Amniotic stem cell (primary cell): ENCODE data around the gene BACH2.

Source experiments
- DNase-seq: peaks from one replicate; lab custom pipeline; 2025; lab: John Stamatoyannopoulos, UW

Gene BACH2

GRCh38 chr6:90096818-90097217 is 199.8 kb downstream of the BACH2 start:
- DNase-seq, result no peak

- DNase-seq, result no peak
Observed at GRCh38 chr6:90095788-90096187, 200.9 kb downstream of the BACH2 start.

DNA sequence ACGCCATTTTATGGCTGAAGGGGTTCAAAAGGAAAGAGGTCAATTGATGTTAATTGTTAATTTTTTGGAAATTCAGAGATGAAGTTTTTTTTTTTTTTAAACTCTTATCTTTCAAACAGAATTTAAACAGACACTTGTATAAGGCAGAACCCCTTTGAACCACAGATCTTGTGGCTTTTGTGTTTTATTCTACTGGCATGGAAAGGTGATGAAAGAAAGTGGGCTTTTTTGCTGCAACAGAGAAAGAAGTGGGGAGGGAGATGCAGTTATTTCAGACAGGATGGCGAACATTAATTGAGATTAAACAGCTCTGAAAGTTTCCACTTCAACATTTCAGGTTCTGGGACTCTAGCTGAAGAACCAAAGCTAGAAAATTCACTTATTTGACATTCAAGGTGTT is 201.5 kb downstream of the BACH2 start:
- DNase-seq, result no peak

DNA sequence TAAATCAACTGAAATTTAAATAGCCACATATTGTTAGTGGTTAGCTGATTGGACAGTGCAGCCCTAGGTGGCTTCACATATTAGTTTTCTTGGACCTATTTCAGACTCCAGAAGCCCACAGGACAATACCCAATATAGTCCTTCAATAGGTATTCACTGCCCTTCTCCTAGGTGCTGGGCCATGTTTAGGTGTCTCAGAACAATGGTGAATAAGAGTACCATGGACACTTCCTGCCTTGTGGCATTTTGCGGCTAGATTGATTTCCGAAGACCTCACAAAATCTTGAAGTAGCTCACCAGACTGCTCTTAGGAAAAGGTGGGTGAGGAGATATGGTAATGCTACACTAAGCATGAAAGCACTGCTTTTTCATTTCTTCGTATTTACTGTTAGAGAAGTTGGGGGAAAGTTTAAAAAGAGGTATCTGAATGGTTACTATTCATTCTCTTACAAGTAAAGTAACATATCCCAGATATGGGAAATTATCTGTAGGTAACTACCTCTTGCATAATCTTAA is 203.0 kb downstream of the BACH2 start:
- no peak for DNase-seq

GRCh38 chr6:90090866-90091265 is 205.8 kb downstream of the BACH2 start:
- DNase-seq, result no peak

DNA sequence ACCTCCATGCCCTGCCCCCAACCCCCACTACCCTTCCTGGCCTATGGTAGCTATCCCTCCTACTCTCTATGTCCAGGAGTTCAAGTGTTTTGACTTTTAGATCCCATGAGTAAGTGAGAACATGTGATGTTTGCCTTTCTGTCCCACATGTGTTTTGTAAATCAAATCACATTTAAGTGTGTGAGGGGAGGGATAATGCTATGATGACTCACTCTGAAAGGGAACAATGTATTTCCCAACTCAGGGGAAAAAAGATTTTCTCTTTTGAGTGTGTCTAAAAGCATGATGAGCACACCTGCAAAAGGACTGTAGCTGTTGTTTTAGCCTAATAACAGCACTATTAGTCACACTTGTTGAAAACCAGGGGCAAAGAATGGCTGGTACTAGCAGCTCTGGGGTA is 208.6 kb downstream of the BACH2 start:
- DNase-seq, result no peak

DNA sequence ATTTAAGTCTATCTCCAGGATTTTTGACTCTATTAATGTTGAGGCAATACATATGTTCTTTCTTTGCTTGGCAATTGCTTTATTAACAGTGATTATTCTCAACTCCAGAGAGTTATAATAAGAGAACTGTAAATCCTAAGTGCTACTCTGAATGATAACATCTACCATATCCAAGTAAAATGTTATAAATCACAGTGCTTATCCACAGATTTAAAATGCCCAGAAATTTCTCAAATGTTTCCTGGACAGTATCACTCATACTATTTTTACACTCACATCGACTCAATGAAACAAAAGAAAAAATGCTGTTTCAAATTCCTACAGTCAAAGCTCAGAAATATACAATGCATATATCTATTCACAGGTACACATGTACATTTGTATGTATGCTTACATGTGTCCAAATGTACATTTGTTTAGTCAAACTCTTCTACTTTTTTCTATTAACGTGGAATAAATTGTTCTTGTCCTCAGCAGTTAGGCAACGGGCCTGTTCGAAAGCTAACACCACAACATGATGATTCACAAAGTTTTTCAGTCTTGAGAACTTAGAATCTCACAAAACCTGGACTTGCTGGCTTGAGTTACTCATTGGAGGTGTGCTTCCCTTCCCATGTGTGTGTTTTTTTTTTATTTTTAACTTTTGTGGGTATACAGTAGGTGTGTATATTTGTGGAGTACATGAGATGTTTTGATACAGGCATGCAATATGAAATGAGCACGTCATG is 209.4 kb downstream of the BACH2 start:
- no peak for DNase-seq

GRCh38 chr6:90086517-90086916 is 210.1 kb downstream of the BACH2 start:
- DNase-seq, result no peak

GRCh38 chr6:90083891-90084290 is 212.8 kb downstream of the BACH2 start:
- no peak for DNase-seq

DNA sequence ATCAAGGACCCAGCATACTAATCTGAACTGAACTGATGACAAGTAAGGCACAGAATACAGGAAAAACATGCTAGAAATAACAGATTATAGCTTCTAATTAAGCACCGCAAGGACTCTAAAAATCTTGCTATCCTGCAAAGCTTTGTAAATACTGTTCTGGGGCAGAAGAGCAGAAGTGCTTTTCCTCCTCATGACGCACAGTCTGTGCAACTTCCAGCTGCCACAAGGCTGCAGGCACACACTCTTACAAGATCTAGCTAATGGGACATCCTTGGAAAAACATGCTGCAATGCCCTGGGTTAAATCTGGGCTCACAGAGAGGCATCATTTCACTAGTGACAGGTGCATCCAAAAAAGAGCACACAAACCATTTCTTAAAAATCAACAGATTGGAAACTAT is 213.8 kb downstream of the BACH2 start:
- DNase-seq, result no peak

- DNase-seq, result no peak
Observed at GRCh38 chr6:90080876-90081481, 215.7 kb downstream of the BACH2 start.

GRCh38 chr6:90079560-90080490 is 216.8 kb downstream of the BACH2 start:
- DNase-seq, result no peak

- DNase-seq, result no peak
Observed at GRCh38 chr6:90078513-90079289, 217.9 kb downstream of the BACH2 start.

DNA sequence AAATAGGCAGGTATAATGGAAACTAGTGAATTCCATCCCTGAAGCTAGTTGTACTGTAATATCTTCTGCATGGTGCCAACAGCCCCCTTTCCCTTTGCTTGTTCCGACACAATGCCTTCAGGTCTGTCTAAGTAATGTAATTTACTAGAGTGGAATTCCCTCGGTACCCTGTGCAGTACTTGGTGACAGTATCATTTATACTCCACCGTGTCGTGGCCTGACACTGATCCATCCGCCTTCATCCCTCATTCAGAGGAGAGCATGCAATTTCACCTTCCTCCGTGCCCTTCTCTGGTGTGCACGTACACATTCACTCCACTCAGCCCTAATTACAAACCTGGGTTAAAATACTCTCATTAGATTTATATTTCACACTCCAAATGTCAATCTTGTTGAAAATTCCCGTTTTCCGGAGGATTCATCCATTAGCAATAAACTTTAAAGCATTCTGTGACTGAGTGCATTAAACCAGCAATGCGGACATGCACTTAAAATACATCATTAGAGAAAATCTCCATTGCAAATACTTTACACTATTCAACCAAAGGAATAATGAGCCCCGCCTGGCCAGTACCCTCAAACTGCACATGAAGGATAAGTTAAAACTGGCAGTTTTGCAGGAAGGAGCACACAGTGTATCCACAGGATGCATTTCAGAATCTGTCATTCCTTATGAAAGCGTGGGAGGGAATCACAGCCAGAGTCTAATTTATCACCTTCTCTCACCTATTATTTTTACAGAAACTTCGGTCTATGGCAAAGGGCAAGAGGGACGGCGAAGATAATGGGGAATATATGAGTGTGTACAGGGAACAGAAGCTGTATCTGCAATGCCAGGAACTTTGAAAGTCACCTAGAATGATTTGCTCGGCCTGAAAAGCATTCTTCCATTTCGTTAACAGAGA is 219.9 kb downstream of the BACH2 start:
- no peak for DNase-seq

- DNase-seq, result no peak
Observed at GRCh38 chr6:90074161-90074850, 222.3 kb downstream of the BACH2 start.

DNA sequence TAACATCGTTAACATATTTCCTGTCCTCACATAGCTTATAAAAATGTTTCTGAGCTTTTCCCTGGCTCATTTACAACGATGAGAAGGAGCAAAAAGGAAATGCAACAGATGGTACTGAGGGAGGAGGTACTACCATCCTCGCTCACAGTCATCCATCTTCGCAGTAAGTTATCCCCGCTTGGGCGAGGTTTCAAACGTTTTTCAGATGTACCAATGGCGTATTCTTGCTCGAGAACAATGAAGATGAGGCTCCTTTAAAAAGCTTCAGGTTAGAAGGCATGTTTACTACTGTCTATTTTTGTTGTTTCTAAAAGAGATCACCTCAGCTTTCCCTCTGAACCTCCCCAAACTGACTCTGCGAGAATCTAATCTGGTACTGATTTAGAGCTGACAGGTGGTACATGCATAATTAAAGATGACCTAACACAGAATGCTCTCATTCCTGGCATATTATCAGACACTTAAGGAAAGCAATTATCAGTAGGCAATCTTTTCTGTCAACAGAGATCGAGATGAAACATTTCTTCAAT is 223.6 kb downstream of the BACH2 start:
- no peak for DNase-seq

DNA sequence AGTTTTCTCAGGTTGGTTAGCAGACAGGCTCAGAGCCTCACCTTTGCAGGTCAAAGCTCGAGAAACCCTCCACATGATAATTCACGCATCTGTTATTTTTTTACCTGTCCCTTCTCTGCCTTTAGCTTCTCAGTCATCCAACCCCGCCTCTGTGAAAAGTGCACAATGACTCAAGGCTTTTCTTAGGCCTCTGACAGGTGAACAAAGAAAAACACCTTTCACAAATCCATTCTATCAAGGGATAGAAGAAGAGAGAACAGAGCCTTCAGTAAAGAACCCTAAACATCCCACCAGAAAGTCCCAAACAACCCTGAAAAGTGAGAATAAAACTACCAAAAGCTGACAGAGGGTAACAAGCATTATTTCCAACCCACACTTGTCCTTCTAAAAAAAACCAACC is 224.1 kb downstream of the BACH2 start:
- DNase-seq, result no peak

DNA sequence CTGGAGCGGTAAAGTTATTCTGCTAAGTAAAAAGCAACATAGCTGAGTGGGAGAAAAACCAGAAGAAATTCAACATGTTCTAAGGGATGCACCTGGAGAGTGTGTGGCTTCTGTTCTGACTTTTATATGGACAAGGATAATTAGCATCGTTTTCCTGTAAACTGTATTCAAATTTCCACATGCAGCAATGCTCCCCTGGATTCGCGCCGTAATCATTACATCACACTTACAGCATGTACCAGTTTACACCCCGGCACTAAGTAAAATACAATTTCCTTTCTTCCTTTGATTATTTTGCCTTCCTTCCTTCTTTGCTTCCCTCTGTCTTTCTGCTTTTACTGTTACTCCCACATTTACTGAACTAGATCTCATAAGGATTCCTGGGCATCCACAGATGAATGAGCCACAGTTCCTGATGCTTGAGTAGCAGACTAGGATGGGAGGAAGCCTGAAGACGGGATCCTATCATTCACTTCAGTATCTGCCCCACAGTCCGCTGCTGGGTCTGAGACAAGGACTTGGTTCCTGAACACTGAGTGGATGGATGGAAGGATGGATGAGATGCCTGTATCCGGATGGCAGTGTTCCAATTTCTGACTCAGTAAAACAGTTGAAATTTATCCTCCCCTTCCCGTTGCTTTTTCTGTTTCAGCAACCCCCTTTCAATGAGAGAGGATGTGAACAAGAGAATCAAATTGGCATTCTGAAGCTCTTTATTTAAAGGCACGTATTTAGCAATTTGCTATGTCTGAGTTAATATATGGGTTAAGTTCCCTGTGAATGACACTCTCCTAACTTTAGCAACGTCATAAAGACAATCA is 227.7 kb downstream of the BACH2 start:
- DNase-seq, result no peak

- DNase-seq, result no peak
Observed at GRCh38 chr6:90068264-90068663, 228.4 kb downstream of the BACH2 start.
